Ishikawa (cell line): ENCODE results near the gene WDSUB1.

Experiments used
- CEBPB ChIP-seq: IDR thresholded peaks from 2 replicates; pipeline ENCODE4 v1.6.1; 2012
- CREB1 ChIP-seq: IDR thresholded peaks from 2 replicates; pipeline ENCODE4 v1.6.1; 2012; ENCODE audit warnings: low read depth
- EGR1 ChIP-seq: IDR thresholded peaks from 2 replicates; pipeline ENCODE4 v1.6.1; 2012
- EP300 ChIP-seq: IDR thresholded peaks from 2 replicates; pipeline ENCODE4 v1.6.1; 2012; ENCODE audit warnings: borderline replicate concordance
- FOXM1 ChIP-seq: IDR thresholded peaks from 2 replicates; pipeline ENCODE4 v1.6.1; 2012; ENCODE audit warnings: low read depth, borderline replicate concordance
- NFIC ChIP-seq: IDR thresholded peaks from 2 replicates; pipeline ENCODE4 v1.6.1; 2012
- REST ChIP-seq: IDR thresholded peaks from 2 replicates; pipeline ENCODE4 v1.6.1; 2012; ENCODE audit warnings: low read depth, mild to moderate bottlenecking
- TAF1 ChIP-seq: IDR thresholded peaks from 2 replicates; pipeline ENCODE4 v1.6.1; 2012; ENCODE audit warnings: low read depth, mild to moderate bottlenecking
- TCF12 ChIP-seq: IDR thresholded peaks from 2 replicates; pipeline ENCODE4 v1.6.1; 2012; ENCODE audit warnings: low read depth
- YY1 ChIP-seq: IDR thresholded peaks from 2 replicates; pipeline ENCODE4 v1.6.1; 2012; ENCODE audit warnings: low read depth
- ZBTB7A ChIP-seq: IDR thresholded peaks from 2 replicates; pipeline ENCODE4 v1.6.1; 2012; ENCODE audit warnings: low read depth
- TF ChIP-seq, protein P1 (sequence below): IDR thresholded peaks from 2 replicates; pipeline ENCODE4 v1.6.1; 2012

DNA sequence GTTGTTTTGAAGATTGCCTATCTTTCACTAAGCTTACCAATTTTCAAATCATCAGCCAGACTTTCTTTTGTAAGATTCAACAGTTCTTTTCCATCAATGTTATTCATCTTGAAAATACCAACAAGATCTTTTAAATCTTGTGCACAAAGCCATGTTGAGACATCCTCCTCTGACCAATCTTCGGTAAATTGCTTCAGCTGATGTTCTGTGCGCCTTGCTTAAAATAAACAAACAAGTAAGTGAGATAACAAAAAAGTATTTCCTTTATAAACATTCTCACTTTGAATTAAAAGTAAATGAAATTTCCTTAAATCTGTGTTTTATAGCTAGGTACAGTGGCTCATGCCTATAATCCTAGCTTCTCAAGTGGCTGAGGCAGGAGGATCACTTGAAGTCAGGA lies 30.3 kb downstream of the WDSUB1 start:
- TF ChIP-seq REST (no peak), EP300 (no peak), CEBPB (no peak), TAF1 (no peak), TCF12 (no peak), CREB1 (no peak), YY1 (no peak), ZBTB7A (no peak), EGR1 (no peak), NFIC (no peak), FOXM1 (no peak)
- TF ChIP-seq, protein P1, sequence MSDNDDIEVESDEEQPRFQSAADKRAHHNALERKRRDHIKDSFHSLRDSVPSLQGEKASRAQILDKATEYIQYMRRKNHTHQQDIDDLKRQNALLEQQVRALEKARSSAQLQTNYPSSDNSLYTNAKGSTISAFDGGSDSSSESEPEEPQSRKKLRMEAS: no peak
